SK-N-MC (cell line): ENCODE measurements around the gene CNPY1.

Experiments
- EZH2 ChIP-seq: fragments of 200-600 bp; sonication (generic); IDR thresholded peaks from one replicate; pipeline ENCODE4 v1.6.1; 2017; ENCODE audit warnings: antibody characterized with exemption
- FOXP2 ChIP-seq: optimal IDR thresholded peaks from 2 replicates; pipeline ENCODE3; 2011; ENCODE audit warnings: mild to moderate bottlenecking, moderate library complexity; ENCODE audit not compliant: insufficient read depth; ENCODE audit errors: extremely low read length, control extremely low read depth
- POLR2AphosphoS5 ChIP-seq: IDR thresholded peaks from 2 replicates; pipeline ENCODE4 v1.6.1; 2012; ENCODE audit warnings: mild to moderate bottlenecking, low read depth, low read length, borderline replicate concordance

DNA sequence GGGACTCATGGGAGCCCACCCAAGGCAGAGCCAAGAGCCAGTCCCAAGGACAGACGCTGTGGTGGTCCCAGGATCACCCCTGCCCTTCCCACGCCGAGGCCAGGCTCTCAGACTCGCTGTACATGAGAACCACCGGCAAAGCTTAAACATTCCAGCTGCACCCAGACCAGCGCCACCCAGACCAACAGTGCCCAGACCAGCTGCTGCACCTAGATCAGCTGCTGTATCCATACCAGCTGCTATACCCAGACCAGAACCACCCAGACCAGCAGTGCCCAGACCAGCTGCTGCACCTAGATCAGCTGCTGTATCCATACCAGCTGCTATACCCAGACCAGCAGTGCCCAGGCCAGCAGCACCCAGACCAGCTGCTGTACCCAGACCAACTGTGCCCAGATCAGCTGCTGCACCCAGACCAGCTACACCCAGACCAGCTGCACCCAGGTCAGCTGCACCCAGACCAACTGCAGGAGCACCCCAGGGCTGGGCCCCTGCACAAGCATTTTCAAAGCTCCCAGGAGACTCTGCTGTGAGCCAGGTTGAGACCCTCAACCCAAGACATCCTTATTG, 47.9 kb upstream of the CNPY1 start:
- TF ChIP-seq EZH2 (no peak), POLR2AphosphoS5 (no peak), FOXP2 (no peak)
